GM23338 (cell line): ENCODE data around the gene YIPF4.

Experiments used
- CREB1 ChIP-seq: fragments of 250-450 bp; sonication (Bioruptor Pico); IDR thresholded peaks from 2 replicates; pipeline ENCODE4 v1.5.0; 2020; ENCODE audit warnings: low read depth, mild to moderate bottlenecking, moderate library complexity
- EZH2 ChIP-seq: fragments of 200-600 bp; sonication (generic); IDR thresholded peaks from one replicate; pipeline ENCODE4 v1.8.0; 2017; ENCODE audit warnings: antibody characterized with exemption, mild to moderate bottlenecking, low read depth; ENCODE audit not compliant: unreplicated experiment
- EZH2phosphoT487 ChIP-seq: fragments of 200-600 bp; sonication (generic); IDR thresholded peaks from one replicate; pipeline ENCODE4 v1.8.1; 2018; ENCODE audit warnings: antibody characterized with exemption; ENCODE audit not compliant: unreplicated experiment
- NANOG ChIP-seq: IDR thresholded peaks from 2 replicates; pipeline ENCODE4 v1.6.1; 2016; ENCODE audit warnings: antibody characterized with exemption, borderline replicate concordance
- POLR2AphosphoS5 ChIP-seq: IDR thresholded peaks from 2 replicates; pipeline ENCODE4 v1.6.1; 2016; ENCODE audit warnings: antibody characterized with exemption, low read depth
- REST ChIP-seq: IDR thresholded peaks from one replicate; pipeline ENCODE4 v1.6.1; 2018; ENCODE audit warnings: antibody characterized with exemption; ENCODE audit not compliant: unreplicated experiment
- ZNF331 ChIP-seq: fragments of 250-450 bp; sonication (Bioruptor Pico); IDR thresholded peaks from 2 replicates; pipeline ENCODE4 v1.5.0; 2020; ENCODE audit warnings: low read depth, mild to moderate bottlenecking, moderate library complexity
- TF ChIP-seq, protein P1 (sequence below), 2 experiments: fragments of 200-600 bp in 1 of 2; sonication (generic) in 1 of 2; conservative IDR thresholded peaks; 2 replicates each; pipeline versions ENCODE4 v1.5.1 to v1.6.1; 2016 to 2017; ENCODE audit warnings: antibody characterized with exemption in 2 of 2, low read depth in 2 of 2, mild to moderate bottlenecking in 2 of 2, moderate library complexity in 1 of 2
- TF ChIP-seq, protein P2 (sequence below): fragments of 250-450 bp; sonication (Bioruptor Pico); IDR thresholded peaks from 2 replicates; pipeline ENCODE4 v1.5.0; 2020; ENCODE audit warnings: mild to moderate bottlenecking, moderate library complexity

DNA sequence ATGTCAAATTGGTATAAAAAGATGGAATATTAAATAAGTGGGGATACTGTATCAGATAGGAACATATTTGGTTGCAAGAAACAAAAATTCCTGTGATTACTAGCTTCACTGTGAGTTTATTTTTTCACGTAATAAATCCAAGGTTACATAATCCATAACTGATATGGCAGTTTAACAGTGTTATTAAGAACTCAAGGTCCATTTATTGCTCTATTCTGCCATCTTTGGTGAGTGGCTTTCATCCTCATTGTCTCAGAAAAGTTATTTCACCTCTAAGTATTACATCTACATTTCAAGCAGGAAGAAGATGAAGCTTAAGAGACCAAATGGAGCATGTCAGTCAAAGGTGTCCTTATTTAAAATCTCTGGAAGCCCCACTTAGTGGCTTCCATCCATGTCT lies 37.2 kb downstream of the YIPF4 start:
- TF ChIP-seq, protein P1, sequence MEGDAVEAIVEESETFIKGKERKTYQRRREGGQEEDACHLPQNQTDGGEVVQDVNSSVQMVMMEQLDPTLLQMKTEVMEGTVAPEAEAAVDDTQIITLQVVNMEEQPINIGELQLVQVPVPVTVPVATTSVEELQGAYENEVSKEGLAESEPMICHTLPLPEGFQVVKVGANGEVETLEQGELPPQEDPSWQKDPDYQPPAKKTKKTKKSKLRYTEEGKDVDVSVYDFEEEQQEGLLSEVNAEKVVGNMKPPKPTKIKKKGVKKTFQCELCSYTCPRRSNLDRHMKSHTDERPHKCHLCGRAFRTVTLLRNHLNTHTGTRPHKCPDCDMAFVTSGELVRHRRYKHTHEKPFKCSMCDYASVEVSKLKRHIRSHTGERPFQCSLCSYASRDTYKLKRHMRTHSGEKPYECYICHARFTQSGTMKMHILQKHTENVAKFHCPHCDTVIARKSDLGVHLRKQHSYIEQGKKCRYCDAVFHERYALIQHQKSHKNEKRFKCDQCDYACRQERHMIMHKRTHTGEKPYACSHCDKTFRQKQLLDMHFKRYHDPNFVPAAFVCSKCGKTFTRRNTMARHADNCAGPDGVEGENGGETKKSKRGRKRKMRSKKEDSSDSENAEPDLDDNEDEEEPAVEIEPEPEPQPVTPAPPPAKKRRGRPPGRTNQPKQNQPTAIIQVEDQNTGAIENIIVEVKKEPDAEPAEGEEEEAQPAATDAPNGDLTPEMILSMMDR (conservative IDR thresholded peaks at IDR 0.05; ENCODE audit: low read depth in 2 of 2): no peak
- TF ChIP-seq POLR2AphosphoS5 (no peak), EZH2 (no peak), EZH2phosphoT487 (no peak), REST (no peak), CREB1 (CRISPR knock-in tag) (no peak), NANOG (no peak), ZNF331 (CRISPR knock-in tag) (no peak)
- TF ChIP-seq, protein P2, sequence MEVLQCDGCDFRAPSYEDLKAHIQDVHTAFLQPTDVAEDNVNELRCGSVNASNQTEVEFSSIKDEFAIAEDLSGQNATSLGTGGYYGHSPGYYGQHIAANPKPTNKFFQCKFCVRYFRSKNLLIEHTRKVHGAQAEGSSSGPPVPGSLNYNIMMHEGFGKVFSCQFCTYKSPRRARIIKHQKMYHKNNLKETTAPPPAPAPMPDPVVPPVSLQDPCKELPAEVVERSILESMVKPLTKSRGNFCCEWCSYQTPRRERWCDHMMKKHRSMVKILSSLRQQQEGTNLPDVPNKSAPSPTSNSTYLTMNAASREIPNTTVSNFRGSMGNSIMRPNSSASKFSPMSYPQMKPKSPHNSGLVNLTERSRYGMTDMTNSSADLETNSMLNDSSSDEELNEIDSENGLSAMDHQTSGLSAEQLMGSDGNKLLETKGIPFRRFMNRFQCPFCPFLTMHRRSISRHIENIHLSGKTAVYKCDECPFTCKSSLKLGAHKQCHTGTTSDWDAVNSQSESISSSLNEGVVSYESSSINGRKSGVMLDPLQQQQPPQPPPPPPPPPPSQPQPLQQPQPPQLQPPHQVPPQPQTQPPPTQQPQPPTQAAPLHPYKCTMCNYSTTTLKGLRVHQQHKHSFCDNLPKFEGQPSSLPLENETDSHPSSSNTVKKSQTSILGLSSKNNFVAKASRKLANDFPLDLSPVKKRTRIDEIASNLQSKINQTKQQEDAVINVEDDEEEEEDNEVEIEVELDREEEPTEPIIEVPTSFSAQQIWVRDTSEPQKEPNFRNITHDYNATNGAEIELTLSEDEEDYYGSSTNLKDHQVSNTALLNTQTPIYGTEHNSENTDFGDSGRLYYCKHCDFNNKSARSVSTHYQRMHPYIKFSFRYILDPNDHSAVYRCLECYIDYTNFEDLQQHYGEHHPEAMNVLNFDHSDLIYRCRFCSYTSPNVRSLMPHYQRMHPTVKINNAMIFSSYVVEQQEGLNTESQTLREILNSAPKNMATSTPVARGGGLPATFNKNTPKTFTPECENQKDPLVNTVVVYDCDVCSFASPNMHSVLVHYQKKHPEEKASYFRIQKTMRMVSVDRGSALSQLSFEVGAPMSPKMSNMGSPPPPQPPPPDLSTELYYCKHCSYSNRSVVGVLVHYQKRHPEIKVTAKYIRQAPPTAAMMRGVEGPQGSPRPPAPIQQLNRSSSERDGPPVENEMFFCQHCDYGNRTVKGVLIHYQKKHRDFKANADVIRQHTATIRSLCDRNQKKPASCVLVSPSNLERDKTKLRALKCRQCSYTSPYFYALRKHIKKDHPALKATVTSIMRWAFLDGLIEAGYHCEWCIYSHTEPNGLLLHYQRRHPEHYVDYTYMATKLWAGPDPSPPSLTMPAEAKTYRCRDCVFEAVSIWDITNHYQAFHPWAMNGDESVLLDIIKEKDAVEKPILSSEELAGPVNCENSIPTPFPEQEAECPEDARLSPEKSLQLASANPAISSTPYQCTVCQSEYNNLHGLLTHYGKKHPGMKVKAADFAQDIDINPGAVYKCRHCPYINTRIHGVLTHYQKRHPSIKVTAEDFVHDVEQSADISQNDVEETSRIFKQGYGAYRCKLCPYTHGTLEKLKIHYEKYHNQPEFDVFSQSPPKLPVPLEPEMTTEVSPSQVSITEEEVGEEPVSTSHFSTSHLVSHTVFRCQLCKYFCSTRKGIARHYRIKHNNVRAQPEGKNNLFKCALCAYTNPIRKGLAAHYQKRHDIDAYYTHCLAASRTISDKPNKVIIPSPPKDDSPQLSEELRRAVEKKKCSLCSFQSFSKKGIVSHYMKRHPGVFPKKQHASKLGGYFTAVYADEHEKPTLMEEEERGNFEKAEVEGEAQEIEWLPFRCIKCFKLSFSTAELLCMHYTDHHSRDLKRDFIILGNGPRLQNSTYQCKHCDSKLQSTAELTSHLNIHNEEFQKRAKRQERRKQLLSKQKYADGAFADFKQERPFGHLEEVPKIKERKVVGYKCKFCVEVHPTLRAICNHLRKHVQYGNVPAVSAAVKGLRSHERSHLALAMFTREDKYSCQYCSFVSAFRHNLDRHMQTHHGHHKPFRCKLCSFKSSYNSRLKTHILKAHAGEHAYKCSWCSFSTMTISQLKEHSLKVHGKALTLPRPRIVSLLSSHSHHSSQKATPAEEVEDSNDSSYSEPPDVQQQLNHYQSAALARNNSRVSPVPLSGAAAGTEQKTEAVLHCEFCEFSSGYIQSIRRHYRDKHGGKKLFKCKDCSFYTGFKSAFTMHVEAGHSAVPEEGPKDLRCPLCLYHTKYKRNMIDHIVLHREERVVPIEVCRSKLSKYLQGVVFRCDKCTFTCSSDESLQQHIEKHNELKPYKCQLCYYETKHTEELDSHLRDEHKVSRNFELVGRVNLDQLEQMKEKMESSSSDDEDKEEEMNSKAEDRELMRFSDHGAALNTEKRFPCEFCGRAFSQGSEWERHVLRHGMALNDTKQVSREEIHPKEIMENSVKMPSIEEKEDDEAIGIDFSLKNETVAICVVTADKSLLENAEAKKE (CRISPR knock-in tag): no peak
